Measurements from ENCODE around the gene CDC42. TPM values are rescaled to one million over a fixed set of nuclear protein-coding genes. Genes with fewer than 3 reads are reported as not detected.
"Not testable (repeated sequence)": the region's sequence is repeated elsewhere in the genome, so short reads cannot be mapped to it uniquely, and the experiment has no call there.

CDC42 gene
- total and polyA plus RNA-seq, 9 of the 15 experiments (the other 6 are each of a cell fraction or from before 2014, with no cell fraction given), result 186 to 398 (median 325) TPM

DNA sequence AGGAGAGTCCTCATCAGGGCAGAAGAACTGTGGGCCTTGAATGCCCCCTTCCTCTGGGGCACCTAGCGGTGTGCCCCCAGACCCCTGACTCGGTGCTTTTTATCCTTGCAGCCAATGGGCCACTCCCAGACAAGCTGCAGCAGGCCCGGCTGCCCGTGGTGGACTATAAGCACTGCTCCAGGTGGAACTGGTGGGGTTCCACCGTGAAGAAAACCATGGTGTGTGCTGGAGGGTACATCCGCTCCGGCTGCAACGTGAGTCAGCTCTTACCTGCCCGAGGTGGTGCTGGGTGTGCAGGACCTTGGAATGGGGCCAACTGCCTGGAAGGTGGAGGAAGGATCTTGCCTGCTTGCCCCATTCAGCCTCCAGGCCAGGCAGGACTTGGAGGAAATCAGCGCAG lies 45.2 kb upstream of the CDC42 start:
- H3K79me2 ChIP-seq (ENCODE audit: control insufficient read depth, insufficient read depth, low read length); CTCF ChIA-PET (ENCODE audit: low intra/inter-chr PET ratio); H3K4me3 ChIP-seq; H3K36me3 ChIP-seq (ENCODE audit: control insufficient read depth, insufficient read depth, low read length); POLR2A ChIA-PET; H3K9me3 ChIP-seq (replicated peaks; ENCODE audit: control insufficient read depth, insufficient read depth, low read depth, low read length); ATAC-seq; intact Hi-C loops (cut with micrococcal nuclease); H3K4me2 ChIP-seq (ENCODE audit: insufficient read depth, low read length); H2AFZ ChIP-seq (ENCODE audit: low read depth, low read length); H3K9me1 ChIP-seq (ENCODE audit: control insufficient read depth, insufficient read depth, low read length); BruUV-seq (replicated peaks); H3K27ac ChIP-seq (ENCODE audit: extremely low read depth, low read depth, low read length); H3K27me3 ChIP-seq (ENCODE audit: control insufficient read depth in 2 of 2, insufficient read depth in 2 of 2, low read length in 2 of 2); H4K20me1 ChIP-seq (replicated peaks; ENCODE audit: control insufficient read depth, insufficient read depth, low read length); H3K4me1 ChIP-seq (replicated peaks in 1 of 2; ENCODE audit: control insufficient read depth in 2 of 2, insufficient read depth in 2 of 2, low read length in 2 of 2); in situ Hi-C loops (cut with MboI); DNase-seq (ENCODE audit: extremely low read depth in 1 of 4, low spot score in 3 of 4); FAIRE-seq: not testable (repeated sequence)
- 28% methylated on average over 9 of the region's 10 CpGs for WGBS (ENCODE audit: insufficient coverage, low coverage, missing lambda C conversion rate)
- peak; percentile 45 for TF ChIP-seq NFIC (IDR thresholded peaks at IDR 0.05)
- peak overlapping the region in 1 of 2 experiments; percentile 56; a peak in 1 of 4 replicates for H3K9ac ChIP-seq (ENCODE audit: insufficient read depth in 1 of 2, low read depth in 2 of 2, low read length in 2 of 2)

DNA sequence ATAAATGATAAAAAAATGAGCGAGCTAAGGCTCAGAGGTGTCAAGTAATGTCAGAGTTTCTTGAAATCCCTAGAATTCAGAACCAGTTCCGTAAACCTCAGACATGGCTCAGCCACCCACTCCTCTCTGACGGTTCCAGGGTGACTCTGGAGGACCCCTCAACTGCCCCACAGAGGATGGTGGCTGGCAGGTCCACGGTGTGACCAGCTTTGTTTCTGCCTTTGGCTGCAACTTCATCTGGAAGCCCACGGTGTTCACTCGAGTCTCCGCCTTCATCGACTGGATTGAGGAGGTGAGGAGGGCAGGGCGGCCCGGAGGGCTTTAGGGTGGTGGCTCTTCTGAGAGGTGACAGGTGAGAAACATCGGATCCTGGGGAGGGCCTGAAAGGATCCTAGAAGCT lies 42.9 kb upstream of the CDC42 start:
- BruUV-seq (replicated peaks); CTCF ChIA-PET (ENCODE audit: low intra/inter-chr PET ratio): not testable (repeated sequence)

DNA sequence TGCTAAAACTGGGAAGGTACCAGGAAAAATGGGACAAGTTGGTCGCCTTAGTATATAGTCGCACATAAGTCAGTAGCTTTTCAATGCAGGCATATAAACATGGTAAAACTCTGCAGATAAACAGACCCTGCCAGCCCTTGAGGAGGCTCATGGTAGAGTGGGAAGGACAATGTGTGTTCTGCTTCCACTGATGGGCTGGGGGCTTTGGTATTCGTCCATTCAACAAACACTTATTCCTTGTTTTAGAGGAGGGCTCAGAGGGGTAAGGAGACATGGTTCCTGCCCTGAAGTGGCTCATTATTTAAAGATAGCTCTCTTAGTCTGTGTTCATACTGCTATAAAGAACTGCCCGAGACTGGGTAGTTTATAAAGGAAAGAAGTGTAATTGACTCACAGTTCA lies 39.8 kb upstream of the CDC42 start:
- 20% methylated on average over 4 of the region's 4 CpGs for WGBS (ENCODE audit: insufficient coverage, low coverage, missing lambda C conversion rate)
- intact Hi-C loops (cut with micrococcal nuclease); DNase-seq (ENCODE audit: extremely low read depth in 1 of 4, low spot score in 3 of 4); H4K20me1 ChIP-seq (replicated peaks; ENCODE audit: control insufficient read depth, insufficient read depth, low read length); H3K79me2 ChIP-seq (ENCODE audit: control insufficient read depth, insufficient read depth, low read length); in situ Hi-C loops (cut with MboI); H3K9me3 ChIP-seq (replicated peaks; ENCODE audit: control insufficient read depth, insufficient read depth, low read depth, low read length); H3K4me1 ChIP-seq (replicated peaks in 1 of 2; ENCODE audit: control insufficient read depth in 2 of 2, insufficient read depth in 2 of 2, low read length in 2 of 2); POLR2A ChIA-PET; H3K27ac ChIP-seq (ENCODE audit: extremely low read depth, low read depth, low read length); ATAC-seq; H3K4me2 ChIP-seq (ENCODE audit: insufficient read depth, low read length); H3K27me3 ChIP-seq (ENCODE audit: control insufficient read depth in 2 of 2, insufficient read depth in 2 of 2, low read length in 2 of 2); BruUV-seq (replicated peaks); H3K9me1 ChIP-seq (ENCODE audit: control insufficient read depth, insufficient read depth, low read length); H3K4me3 ChIP-seq; CTCF ChIA-PET (ENCODE audit: low intra/inter-chr PET ratio); H3K36me3 ChIP-seq (ENCODE audit: control insufficient read depth, insufficient read depth, low read length); FAIRE-seq; H3K9ac ChIP-seq (ENCODE audit: insufficient read depth in 1 of 2, low read depth in 2 of 2, low read length in 2 of 2); H2AFZ ChIP-seq (ENCODE audit: low read depth, low read length): not testable (repeated sequence)

More for the DNA sequence above, 42.9 kb upstream of the CDC42 start:
- H2AFZ ChIP-seq (ENCODE audit: low read depth, low read length); H3K79me2 ChIP-seq (ENCODE audit: control insufficient read depth, insufficient read depth, low read length); H3K4me2 ChIP-seq (ENCODE audit: insufficient read depth, low read length); in situ Hi-C loops (cut with MboI); H3K9me1 ChIP-seq (ENCODE audit: control insufficient read depth, insufficient read depth, low read length); H3K4me3 ChIP-seq; DNase-seq (ENCODE audit: extremely low read depth in 1 of 4, low spot score in 3 of 4); ATAC-seq; H3K27me3 ChIP-seq (ENCODE audit: control insufficient read depth in 2 of 2, insufficient read depth in 2 of 2, low read length in 2 of 2); H3K9me3 ChIP-seq (replicated peaks; ENCODE audit: control insufficient read depth, insufficient read depth, low read depth, low read length); intact Hi-C loops (cut with micrococcal nuclease); H3K9ac ChIP-seq (ENCODE audit: insufficient read depth in 1 of 2, low read depth in 2 of 2, low read length in 2 of 2); H3K27ac ChIP-seq (ENCODE audit: extremely low read depth, low read depth, low read length); H4K20me1 ChIP-seq (replicated peaks; ENCODE audit: control insufficient read depth, insufficient read depth, low read length); H3K36me3 ChIP-seq (ENCODE audit: control insufficient read depth, insufficient read depth, low read length); FAIRE-seq; H3K4me1 ChIP-seq (replicated peaks in 1 of 2; ENCODE audit: control insufficient read depth in 2 of 2, insufficient read depth in 2 of 2, low read length in 2 of 2): not testable (repeated sequence)
- POLR2A ChIA-PET, result interaction anchor here (0.9 kb wide), 1 partner anchor 101 kb away, joined by 3 read pairs; no protein-coding TSS in a partner anchor
- 44% methylated on average over 10 of the region's 11 CpGs for whole genome bisulfite sequencing (ENCODE audit: insufficient coverage, low coverage, missing lambda C conversion rate)

DNA sequence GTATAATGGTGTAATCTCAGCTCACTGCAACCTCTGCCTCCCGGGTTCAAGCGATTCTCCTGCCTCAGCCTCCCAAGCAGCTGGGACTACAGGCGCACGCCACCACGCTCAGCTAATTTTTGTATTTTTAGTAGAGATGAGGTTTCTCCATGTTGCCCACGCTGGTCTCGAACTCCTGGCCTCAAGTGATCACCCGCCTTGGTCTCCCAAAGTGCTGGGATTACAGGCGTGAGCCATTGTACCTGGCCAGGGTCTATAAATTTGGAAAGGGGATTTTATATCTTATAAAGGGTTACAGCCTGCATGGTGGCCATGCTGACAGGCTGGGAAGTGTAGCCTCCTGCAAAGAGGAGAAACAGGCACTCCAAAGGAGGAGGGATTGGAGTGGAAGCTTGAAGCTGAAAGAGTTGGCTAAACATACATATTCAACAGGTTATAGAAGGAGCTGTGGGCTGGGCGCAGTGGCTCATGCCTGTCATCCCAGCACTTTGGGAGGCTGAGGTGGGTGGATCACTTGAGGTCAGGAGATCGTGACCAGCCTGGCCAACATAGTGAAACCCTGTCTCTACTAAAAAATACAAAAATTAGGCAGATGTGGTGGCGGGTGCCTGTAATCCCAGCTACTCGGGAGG lies 37.8 kb upstream of the CDC42 start:
- H3K9ac ChIP-seq (ENCODE audit: insufficient read depth in 1 of 2, low read depth in 2 of 2, low read length in 2 of 2); H2AFZ ChIP-seq (ENCODE audit: low read depth, low read length); ATAC-seq; in situ Hi-C loops (cut with MboI); H3K4me3 ChIP-seq; H3K36me3 ChIP-seq (ENCODE audit: control insufficient read depth, insufficient read depth, low read length); FAIRE-seq; H3K4me2 ChIP-seq (ENCODE audit: insufficient read depth, low read length); H4K20me1 ChIP-seq (replicated peaks; ENCODE audit: control insufficient read depth, insufficient read depth, low read length); H3K27ac ChIP-seq (ENCODE audit: extremely low read depth, low read depth, low read length); H3K27me3 ChIP-seq (ENCODE audit: control insufficient read depth in 2 of 2, insufficient read depth in 2 of 2, low read length in 2 of 2); DNase-seq (ENCODE audit: extremely low read depth in 1 of 4, low spot score in 3 of 4); intact Hi-C loops (cut with micrococcal nuclease); H3K9me3 ChIP-seq (replicated peaks; ENCODE audit: control insufficient read depth, insufficient read depth, low read depth, low read length); H3K9me1 ChIP-seq (ENCODE audit: control insufficient read depth, insufficient read depth, low read length); BruUV-seq (replicated peaks); CTCF ChIA-PET (ENCODE audit: low intra/inter-chr PET ratio); H3K79me2 ChIP-seq (ENCODE audit: control insufficient read depth, insufficient read depth, low read length): not testable (repeated sequence)
- POLR2A ChIA-PET, result interaction anchor here (0.7 to 0.8 kb wide), 2 partner anchors 10 to 11 kb away, joined by 3 read pairs; no protein-coding TSS in a partner anchor
- peaks cover 9 to 16% of the 10 kb centered on the region in 2 experiments; a peak in 4 of 5 replicates for H3K4me1 ChIP-seq (replicated peaks in 1 of 2; ENCODE audit: control insufficient read depth in 2 of 2, insufficient read depth in 2 of 2, low read length in 2 of 2)
- WGBS (ENCODE audit: insufficient coverage, low coverage, missing lambda C conversion rate), result 36% methylated on average over 10 of the region's 13 CpGs
